ENCODE measurements around the gene SP3.

SP3 gene

GRCh38 chr2:173941567-173941966, 23.6 kb downstream of the SP3 start:
- DNase-seq (ENCODE audit: extremely low read depth, low read depth): no peak
- TF ChIP-seq CTCF (IDR thresholded peaks at IDR 0.05; ENCODE audit: low read depth, low read length, missing control alignments): no peak
- no peak overlapping the region for H3K4me3 ChIP-seq (replicated peaks; ENCODE audit: low read depth, low read length)

- TF ChIP-seq CTCF (IDR thresholded peaks at IDR 0.05; ENCODE audit: low read depth, low read length, missing control alignments): no peak
- no peak for DNase-seq (ENCODE audit: extremely low read depth, low read depth)
- H3K4me3 ChIP-seq (replicated peaks; ENCODE audit: low read depth, low read length): no peak overlapping the region
Observed at GRCh38 chr2:173940208-173941020, 24.8 kb downstream of the SP3 start.

DNA sequence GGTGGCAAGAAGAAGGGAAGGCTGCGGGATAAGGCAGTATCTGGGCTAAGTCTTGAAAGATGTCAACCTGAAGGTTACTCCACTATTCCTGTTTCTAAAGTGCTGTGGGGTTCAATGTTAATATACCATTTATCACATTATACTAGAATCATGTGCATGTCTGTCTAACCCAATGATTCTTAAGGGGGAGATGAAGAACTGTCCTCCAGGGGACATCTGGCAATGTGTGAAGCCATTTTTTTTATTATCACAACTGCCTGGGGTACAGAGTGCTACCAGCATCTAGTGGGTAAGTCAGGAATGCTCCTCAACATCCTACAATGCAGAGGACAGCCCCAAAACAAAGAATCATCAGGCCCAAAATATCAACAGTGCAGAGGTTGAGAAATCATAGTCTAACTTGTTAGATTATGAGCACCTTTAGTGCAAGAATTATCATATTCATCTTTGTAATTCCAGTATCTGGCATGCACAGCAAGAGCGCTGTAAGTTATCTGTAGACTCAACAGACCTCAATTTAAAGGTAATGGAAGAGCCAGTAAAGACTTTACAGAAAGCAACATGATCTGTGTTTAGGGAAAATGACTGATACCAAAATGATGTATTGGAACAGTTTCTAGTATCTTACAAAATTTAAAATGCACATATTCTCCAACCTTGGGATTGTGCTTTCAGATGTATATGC, 26.3 kb downstream of the SP3 start:
- DNase-seq (ENCODE audit: extremely low read depth, low read depth): no peak
- no peak overlapping the region for H3K4me3 ChIP-seq (replicated peaks; ENCODE audit: low read depth, low read length)
- TF ChIP-seq CTCF (IDR thresholded peaks at IDR 0.05; ENCODE audit: low read depth, low read length, missing control alignments): no peak

- H3K4me3 ChIP-seq (replicated peaks; ENCODE audit: low read depth, low read length): no peak overlapping the region
- TF ChIP-seq CTCF (IDR thresholded peaks at IDR 0.05; ENCODE audit: low read depth, low read length, missing control alignments): no peak
- no peak for DNase-seq (ENCODE audit: extremely low read depth, low read depth)
Observed at GRCh38 chr2:173935305-173935704, 29.9 kb downstream of the SP3 start.

- no peak for DNase-seq (ENCODE audit: extremely low read depth, low read depth)
- no peak for TF ChIP-seq CTCF (IDR thresholded peaks at IDR 0.05; ENCODE audit: low read depth, low read length, missing control alignments)
- H3K4me3 ChIP-seq (replicated peaks; ENCODE audit: low read depth, low read length): no peak overlapping the region
Observed at GRCh38 chr2:173934895-173935294, 30.3 kb downstream of the SP3 start.

GRCh38 chr2:173931751-173932150, 33.4 kb downstream of the SP3 start:
- no peak overlapping the region for H3K4me3 ChIP-seq (replicated peaks; ENCODE audit: low read depth, low read length)
- TF ChIP-seq CTCF (IDR thresholded peaks at IDR 0.05; ENCODE audit: low read depth, low read length, missing control alignments): no peak

More at GRCh38 chr2:173931751-173932150, 33.4 kb downstream of the SP3 start:
- DNase-seq (ENCODE audit: extremely low read depth, low read depth): no peak

All from HFF-Myc (cell line).